ENCODE measurements around the gene TM9SF1.

DNA sequence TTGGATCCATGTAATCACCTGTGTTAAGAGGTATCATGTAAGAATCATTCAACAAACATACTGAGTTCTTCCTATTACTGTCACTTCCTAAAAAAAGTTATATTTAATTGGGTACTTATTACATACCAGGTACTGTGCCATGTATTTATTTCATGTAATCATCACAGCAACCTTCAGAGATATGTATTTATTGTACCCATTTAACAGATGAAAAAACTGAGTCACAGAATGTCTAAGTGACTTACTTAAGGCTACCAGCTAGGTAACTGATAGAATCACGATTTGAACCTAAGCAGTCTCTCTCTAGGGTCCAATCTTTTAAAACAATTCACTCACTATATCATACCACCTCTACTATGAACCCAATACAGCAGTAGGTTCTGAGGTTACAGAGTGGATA is 50.8 kb downstream of the TM9SF1 start:
- TF ChIP-seq BHLHE40 (IDR thresholded peaks at IDR 0.05; ENCODE audit: borderline replicate concordance) (no peak), FOXA1 (IDR thresholded peaks at IDR 0.05) (no peak), TARDBP (IDR thresholded peaks at IDR 0.05) (no peak), FOXK2 (IDR thresholded peaks at IDR 0.05) (no peak), ELF4 (IDR thresholded peaks at IDR 0.05) (no peak), HDGF (IDR thresholded peaks at IDR 0.05; ENCODE audit: borderline replicate concordance) (no peak), FOXM1 (IDR thresholded peaks at IDR 0.05; ENCODE audit: borderline replicate concordance) (no peak), SP1 (IDR thresholded peaks at IDR 0.05) (no peak)
